GM10248 (cell line): ENCODE results near the gene BICDL2.

ENCODE experiments used
- CTCF ChIA-PET: fragments of 300-600 bp; sonication (Branson Sonifier 250); formaldehyde crosslinking; extraction: SDS; loops from one replicate; lab custom pipeline; 2021; ENCODE audit warnings: antibody characterized with exemption; lab: Yijun Ruan, JAX
- POLR2A ChIA-PET: fragments of 350-650 bp; sonication (Branson Sonifier 250); formaldehyde crosslinking; extraction: SDS; loops from one replicate; lab custom pipeline; 2020; ENCODE audit warnings: antibody characterized with exemption; lab: Yijun Ruan, JAX
- DNase-seq: peaks from one replicate; pipeline ENCODE4 v3.0.0; 2012; ENCODE audit errors: extremely low spot score
- TF ChIP-seq, protein P1 (sequence below): IDR thresholded peaks from 2 replicates; pipeline ENCODE4 v1.5.1; 2012; ENCODE audit warnings: mild to moderate bottlenecking, low read depth; ENCODE audit errors: extremely low read depth, missing control alignments, control extremely low read depth

BICDL2 gene

DNA sequence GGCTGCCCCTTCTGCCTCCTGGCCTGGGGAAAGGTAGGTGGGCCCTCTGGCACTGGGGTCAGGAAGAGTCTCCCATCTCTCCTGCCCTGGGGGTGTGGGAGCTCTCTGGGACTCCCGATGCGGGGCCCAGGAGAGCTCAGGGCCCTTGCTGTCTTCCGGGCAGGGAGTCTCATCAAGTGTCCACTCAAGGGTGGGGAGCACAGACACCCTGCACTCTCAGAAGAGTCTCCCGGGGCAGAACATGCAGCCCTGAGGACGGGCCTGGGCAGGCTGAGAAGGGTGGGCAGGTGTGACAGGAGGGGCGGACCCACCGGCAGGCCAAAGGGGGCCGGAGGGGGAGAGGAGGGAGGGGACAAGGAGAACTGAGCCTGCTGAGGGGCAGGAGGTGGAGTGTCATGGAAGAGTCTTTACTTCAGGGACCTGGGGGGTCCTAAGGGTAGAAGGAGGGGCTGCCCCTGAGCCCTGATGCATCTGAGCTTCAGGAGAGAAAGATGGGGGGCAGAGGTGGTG, 48.1 kb downstream of the BICDL2 start:
- POLR2A ChIA-PET, result no interaction called here
- DNase-seq, result no peak
- CTCF ChIA-PET, result no interaction called here
- TF ChIP-seq, protein P1, sequence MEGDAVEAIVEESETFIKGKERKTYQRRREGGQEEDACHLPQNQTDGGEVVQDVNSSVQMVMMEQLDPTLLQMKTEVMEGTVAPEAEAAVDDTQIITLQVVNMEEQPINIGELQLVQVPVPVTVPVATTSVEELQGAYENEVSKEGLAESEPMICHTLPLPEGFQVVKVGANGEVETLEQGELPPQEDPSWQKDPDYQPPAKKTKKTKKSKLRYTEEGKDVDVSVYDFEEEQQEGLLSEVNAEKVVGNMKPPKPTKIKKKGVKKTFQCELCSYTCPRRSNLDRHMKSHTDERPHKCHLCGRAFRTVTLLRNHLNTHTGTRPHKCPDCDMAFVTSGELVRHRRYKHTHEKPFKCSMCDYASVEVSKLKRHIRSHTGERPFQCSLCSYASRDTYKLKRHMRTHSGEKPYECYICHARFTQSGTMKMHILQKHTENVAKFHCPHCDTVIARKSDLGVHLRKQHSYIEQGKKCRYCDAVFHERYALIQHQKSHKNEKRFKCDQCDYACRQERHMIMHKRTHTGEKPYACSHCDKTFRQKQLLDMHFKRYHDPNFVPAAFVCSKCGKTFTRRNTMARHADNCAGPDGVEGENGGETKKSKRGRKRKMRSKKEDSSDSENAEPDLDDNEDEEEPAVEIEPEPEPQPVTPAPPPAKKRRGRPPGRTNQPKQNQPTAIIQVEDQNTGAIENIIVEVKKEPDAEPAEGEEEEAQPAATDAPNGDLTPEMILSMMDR, result no peak

GRCh38 chr16:2987833-2988232, 48.9 kb downstream of the BICDL2 start:
- DNase-seq, result no peak
- TF ChIP-seq, protein P1, result no peak
- CTCF ChIA-PET, result no interaction called here
- POLR2A ChIA-PET, result no interaction called here

DNA sequence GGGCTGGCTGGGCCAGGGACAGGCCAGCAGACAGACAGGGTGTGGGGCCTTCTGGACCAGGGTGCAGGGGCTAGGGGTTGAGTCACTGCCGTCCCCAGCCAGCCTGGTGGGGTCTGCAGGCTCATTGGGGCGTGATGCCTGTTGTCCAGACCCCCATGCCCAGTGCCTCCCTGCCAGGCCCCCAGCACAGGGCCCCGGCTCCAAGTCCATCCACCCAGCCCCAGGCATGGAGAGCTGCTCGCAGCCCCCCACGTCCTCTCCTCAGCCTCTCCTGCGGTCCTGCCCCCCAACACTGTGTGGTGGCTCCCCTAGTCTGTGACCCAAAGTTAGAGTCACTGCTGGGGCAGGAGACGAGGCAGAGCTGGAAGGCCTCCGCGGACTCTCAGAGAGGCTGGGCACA, 49.5 kb downstream of the BICDL2 start:
- TF ChIP-seq, protein P1, result no peak
- POLR2A ChIA-PET, result no interaction called here
- no peak for DNase-seq
- CTCF ChIA-PET, result no interaction called here

- POLR2A ChIA-PET, result no interaction called here
- CTCF ChIA-PET, result no interaction called here
- TF ChIP-seq, protein P1, result no peak
Observed at GRCh38 chr16:2986623-2987188, 50.0 kb downstream of the BICDL2 start.

GRCh38 chr16:2985893-2986355, 50.8 kb downstream of the BICDL2 start:
- POLR2A ChIA-PET, result no interaction called here
- CTCF ChIA-PET, result interaction anchor here (1.5 to 3.3 kb wide), 2 partner anchors 10 to 59 kb away, joined by 3 to 12 read pairs; no protein-coding TSS in a partner anchor
- TF ChIP-seq, protein P1, result no peak
- no peak for DNase-seq

More at GRCh38 chr16:2986623-2987188, 50.0 kb downstream of the BICDL2 start:
- no peak for DNase-seq

- ChIA-PET CTCF (interaction anchor here (1.5 to 3.3 kb wide), 2 partner anchors 11 to 59 kb away, joined by 3 to 12 read pairs; no protein-coding TSS in a partner anchor), POLR2A (no interaction called here)
- TF ChIP-seq, protein P1, result no peak
- no peak for DNase-seq
Observed at GRCh38 chr16:2985462-2985861, 51.3 kb downstream of the BICDL2 start.
